GM12878 (cell line): ENCODE results near the gene TMEM161B.

ENCODE experiments used
- BCL11A ChIP-seq: IDR thresholded peaks from 2 replicates; pipeline ENCODE4 v1.6.1; 2011; ENCODE audit warnings: low read depth, low read length
- JUNB ChIP-seq: IDR thresholded peaks from 2 replicates; pipeline ENCODE4 v1.6.1; 2016; ENCODE audit warnings: antibody characterized with exemption, mild to moderate bottlenecking
- LARP7 ChIP-seq: fragments of 450-650 bp; IDR thresholded peaks from 2 replicates; pipeline ENCODE4 v1.6.1; 2017; ENCODE audit warnings: mild to moderate bottlenecking
- NR2C2 ChIP-seq: IDR thresholded peaks from 2 replicates; pipeline ENCODE4 v1.6.1; 2011; ENCODE audit warnings: borderline replicate concordance, low read depth; ENCODE audit not compliant: control insufficient read depth, insufficient read length
- SMC3 ChIP-seq: IDR thresholded peaks from 2 replicates; pipeline ENCODE4 v1.6.1; 2011; ENCODE audit warnings: low read length, improper control_type of control experiment, borderline replicate concordance
- SREBF1 ChIP-seq: IDR thresholded peaks from 2 replicates; pipeline ENCODE4 v1.6.1; 2012; ENCODE audit warnings: mild to moderate bottlenecking, low read length
- WRNIP1 ChIP-seq: IDR thresholded peaks from 2 replicates; pipeline ENCODE4 v1.6.1; 2011; ENCODE audit warnings: low read depth, low read length, improper control_type of control experiment, borderline replicate concordance
- TF ChIP-seq, protein P1 (sequence below): fragments of 450-650 bp; IDR thresholded peaks from 2 replicates; pipeline ENCODE4 v1.6.1; 2016; ENCODE audit warnings: mild to moderate bottlenecking
- TF ChIP-seq, protein P2 (sequence below): IDR thresholded peaks from 2 replicates; pipeline ENCODE4 v1.6.1; 2011; ENCODE audit warnings: low read depth, mild to moderate bottlenecking, low read length, moderate library complexity, borderline replicate concordance; ENCODE audit errors: extremely low read depth
- TF ChIP-seq, protein P3 (sequence below), 3 experiments: IDR thresholded peaks in 2 of 3; conservative IDR thresholded peaks in 1 of 3; 2 replicates each; pipeline ENCODE4 v1.5.1; 2011; ENCODE audit warnings: low read depth in 3 of 3, low read length in 3 of 3, mild to moderate bottlenecking in 3 of 3, control low read depth in 2 of 3, moderate library complexity in 2 of 3, inconsistent platforms in 1 of 3, mixed read lengths in 1 of 3; ENCODE audit not compliant: control insufficient read depth in 2 of 3, insufficient read depth in 1 of 3; ENCODE audit errors: extremely low read depth in 1 of 3
- TF ChIP-seq, protein P4 (sequence below): IDR thresholded peaks from 2 replicates; pipeline ENCODE4 v1.6.1; 2012; ENCODE audit warnings: low read length, inconsistent platforms

GRCh38 chr5:88269222-88269771 lies 652 bp upstream of the TMEM161B start:
- no peak for TF ChIP-seq JUNB
- TF ChIP-seq, protein P1, sequence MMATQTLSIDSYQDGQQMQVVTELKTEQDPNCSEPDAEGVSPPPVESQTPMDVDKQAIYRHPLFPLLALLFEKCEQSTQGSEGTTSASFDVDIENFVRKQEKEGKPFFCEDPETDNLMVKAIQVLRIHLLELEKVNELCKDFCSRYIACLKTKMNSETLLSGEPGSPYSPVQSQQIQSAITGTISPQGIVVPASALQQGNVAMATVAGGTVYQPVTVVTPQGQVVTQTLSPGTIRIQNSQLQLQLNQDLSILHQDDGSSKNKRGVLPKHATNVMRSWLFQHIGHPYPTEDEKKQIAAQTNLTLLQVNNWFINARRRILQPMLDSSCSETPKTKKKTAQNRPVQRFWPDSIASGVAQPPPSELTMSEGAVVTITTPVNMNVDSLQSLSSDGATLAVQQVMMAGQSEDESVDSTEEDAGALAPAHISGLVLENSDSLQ = no peak
- no peak for TF ChIP-seq SREBF1
- TF ChIP-seq WRNIP1 = no peak
- no peak for TF ChIP-seq NR2C2
- TF ChIP-seq, protein P2, sequence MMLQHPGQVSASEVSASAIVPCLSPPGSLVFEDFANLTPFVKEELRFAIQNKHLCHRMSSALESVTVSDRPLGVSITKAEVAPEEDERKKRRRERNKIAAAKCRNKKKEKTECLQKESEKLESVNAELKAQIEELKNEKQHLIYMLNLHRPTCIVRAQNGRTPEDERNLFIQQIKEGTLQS = no peak
- TF ChIP-seq BCL11A = no peak
- TF ChIP-seq LARP7 = no peak
- TF ChIP-seq, protein P3, sequence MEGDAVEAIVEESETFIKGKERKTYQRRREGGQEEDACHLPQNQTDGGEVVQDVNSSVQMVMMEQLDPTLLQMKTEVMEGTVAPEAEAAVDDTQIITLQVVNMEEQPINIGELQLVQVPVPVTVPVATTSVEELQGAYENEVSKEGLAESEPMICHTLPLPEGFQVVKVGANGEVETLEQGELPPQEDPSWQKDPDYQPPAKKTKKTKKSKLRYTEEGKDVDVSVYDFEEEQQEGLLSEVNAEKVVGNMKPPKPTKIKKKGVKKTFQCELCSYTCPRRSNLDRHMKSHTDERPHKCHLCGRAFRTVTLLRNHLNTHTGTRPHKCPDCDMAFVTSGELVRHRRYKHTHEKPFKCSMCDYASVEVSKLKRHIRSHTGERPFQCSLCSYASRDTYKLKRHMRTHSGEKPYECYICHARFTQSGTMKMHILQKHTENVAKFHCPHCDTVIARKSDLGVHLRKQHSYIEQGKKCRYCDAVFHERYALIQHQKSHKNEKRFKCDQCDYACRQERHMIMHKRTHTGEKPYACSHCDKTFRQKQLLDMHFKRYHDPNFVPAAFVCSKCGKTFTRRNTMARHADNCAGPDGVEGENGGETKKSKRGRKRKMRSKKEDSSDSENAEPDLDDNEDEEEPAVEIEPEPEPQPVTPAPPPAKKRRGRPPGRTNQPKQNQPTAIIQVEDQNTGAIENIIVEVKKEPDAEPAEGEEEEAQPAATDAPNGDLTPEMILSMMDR (IDR thresholded peaks at IDR 0.05 in 2 of 3, conservative IDR thresholded peaks at IDR 0.05 in 1 of 3; ENCODE audit: control insufficient read depth in 2 of 3, extremely low read depth in 1 of 3, insufficient read depth in 1 of 3, low read depth in 3 of 3, low read length in 3 of 3) = no peak
- TF ChIP-seq, protein P4, sequence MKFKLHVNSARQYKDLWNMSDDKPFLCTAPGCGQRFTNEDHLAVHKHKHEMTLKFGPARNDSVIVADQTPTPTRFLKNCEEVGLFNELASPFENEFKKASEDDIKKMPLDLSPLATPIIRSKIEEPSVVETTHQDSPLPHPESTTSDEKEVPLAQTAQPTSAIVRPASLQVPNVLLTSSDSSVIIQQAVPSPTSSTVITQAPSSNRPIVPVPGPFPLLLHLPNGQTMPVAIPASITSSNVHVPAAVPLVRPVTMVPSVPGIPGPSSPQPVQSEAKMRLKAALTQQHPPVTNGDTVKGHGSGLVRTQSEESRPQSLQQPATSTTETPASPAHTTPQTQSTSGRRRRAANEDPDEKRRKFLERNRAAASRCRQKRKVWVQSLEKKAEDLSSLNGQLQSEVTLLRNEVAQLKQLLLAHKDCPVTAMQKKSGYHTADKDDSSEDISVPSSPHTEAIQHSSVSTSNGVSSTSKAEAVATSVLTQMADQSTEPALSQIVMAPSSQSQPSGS = no peak
- no peak for TF ChIP-seq SMC3
